ENCODE data around the gene MRM3. TPM values are rescaled to one million over a fixed set of nuclear protein-coding genes. Genes with fewer than 3 reads are reported as not detected.

Gene MRM3
- total RNA-seq, 2 experiments from 2014 or later = 29.5 to 47.1 TPM

DNA sequence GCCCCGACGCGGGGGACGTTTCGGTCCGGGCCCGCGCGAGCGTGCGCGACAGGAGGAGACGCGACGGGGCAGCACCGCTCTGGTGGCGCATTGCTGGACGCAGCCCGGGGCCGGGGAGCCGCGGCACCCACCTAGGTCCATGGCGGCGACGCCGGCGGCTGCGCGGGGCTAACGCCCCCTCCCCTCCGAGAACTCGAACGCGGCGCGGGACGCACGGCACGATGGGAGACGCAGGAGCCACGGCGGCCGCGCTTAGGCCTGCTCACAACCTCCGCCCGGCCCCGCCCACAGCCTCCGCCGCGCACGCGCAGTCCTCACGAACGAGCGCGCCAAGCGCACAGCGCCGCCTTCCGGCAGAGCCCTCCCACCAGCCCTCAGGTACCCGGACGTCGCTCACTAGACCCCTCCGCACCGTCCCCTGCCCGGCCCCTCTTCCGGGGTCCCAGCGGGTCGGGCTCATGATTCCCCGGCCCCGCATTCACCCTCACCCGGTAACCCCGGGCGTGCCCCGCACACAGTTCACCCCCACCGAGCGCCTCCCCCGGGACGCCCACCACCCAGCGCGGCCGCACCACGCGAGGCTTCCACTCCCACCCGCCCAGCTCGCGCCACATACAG lies 30.0 kb upstream of the MRM3 start, which contains the start of gene GEMIN4:
GEMIN4 (minus strand) TSS at position 263 of the 618 bp plus-strand sequence; CDS start at position 141, 122 bp downstream.
- H3K4me3 ChIP-seq (ENCODE audit: low read depth, low read length, poor library complexity, severe bottlenecking) = peak within 1 kb of the TSS; percentile 75
- BruUV-seq (replicated peaks) = no TSS peak

DNA sequence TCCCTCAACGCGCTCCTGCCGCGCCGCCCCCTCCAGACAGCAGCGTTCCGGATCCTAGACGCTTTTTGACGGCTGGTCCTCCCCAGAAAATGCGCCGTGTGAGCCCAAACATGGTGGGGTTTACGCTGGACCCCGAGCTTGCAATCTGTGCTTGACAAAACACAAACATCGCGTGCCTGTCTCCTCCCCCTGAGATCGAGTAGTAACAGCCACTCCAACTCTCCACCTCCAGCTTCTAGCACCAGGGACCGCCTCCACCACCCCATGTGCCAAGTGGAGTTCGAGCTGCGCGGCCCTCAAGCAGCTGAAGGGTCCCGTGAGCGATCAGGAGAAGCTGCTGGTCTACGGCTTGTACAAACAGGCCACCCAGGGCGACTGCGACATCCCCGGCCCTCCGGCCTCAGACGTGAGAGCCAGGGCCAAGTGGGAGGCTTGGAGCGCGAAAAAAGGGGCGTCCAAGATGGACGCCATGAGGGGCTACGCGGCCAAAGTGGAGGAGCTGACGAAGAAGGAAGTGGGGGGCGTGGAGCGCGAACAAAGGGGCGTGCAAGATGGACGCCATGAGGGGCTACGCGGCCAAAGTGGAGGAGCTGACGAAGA lies 29.4 kb upstream of the MRM3 start:
- no peak for TF ChIP-seq EZH2phosphoT487 (IDR thresholded peaks at IDR 0.05; ENCODE audit: borderline replicate concordance, low read depth, low read length)
- no peak for TF ChIP-seq CTCF (conservative IDR thresholded peaks at IDR 0.05; ENCODE audit: low read length)
- Histone ChIP-seq H3K4me2 (ENCODE audit: low read length) (peak overlapping the region; percentile 78), H3K9me2 (ENCODE audit: insufficient read depth, low read length) (no peaks in the 10 kb centered on the region), H3K4me3 (ENCODE audit: low read depth, low read length, poor library complexity, severe bottlenecking) (peak overlapping the region; percentile 75), H3K79me2 (ENCODE audit: insufficient read depth, low read depth, low read length) (peaks cover 36% of the 10 kb centered on the region), H3K36me3 (ENCODE audit: insufficient read depth, low read length) (peaks cover 52% of the 10 kb centered on the region), H3K4me1 (ENCODE audit: insufficient read depth, low read length, poor library complexity, severe bottlenecking) (peaks cover 18% of the 10 kb centered on the region), H3K27ac (ENCODE audit: low read depth, low read length, poor library complexity, severe bottlenecking) (peak overlapping the region; percentile 37), H4K20me1 (ENCODE audit: insufficient read depth, low read length) (no peaks in the 10 kb centered on the region), H2AFZ (ENCODE audit: low read length) (peak overlapping the region; percentile 86), H3K9me3 (ENCODE audit: low read length) (no peaks in the 10 kb centered on the region)
- ChIA-PET POLR2A (interaction anchor here (0.7 kb wide), 1 partner anchor 213 kb away, joined by 3 read pairs; no protein-coding TSS in a partner anchor), CTCF (ENCODE audit: unreplicated experiment) (interaction anchor here (0.6 kb wide), 1 partner anchor 13 kb away, joined by 3 read pairs; no protein-coding TSS in a partner anchor)
- DNase-seq (ENCODE audit: low spot score) = no peak
- intact Hi-C loops (cut with micrococcal nuclease; ENCODE audit: unreplicated experiment) = no loop called here
- BruUV-seq (replicated peaks) = TSS peak; percentile 83

More for the DNA sequence above, 30.0 kb upstream of the MRM3 start, which contains the start of gene GEMIN4:
- H4K20me1 ChIP-seq (ENCODE audit: insufficient read depth, low read length) = no peaks in the 10 kb centered on the region
- POLR2A ChIA-PET = interaction anchor here (0.7 kb wide), 1 partner anchor 213 kb away, joined by 3 read pairs; no protein-coding TSS in a partner anchor
- H3K36me3 ChIP-seq (ENCODE audit: insufficient read depth, low read length) = peaks cover 52% of the 10 kb centered on the region
- TF ChIP-seq CTCF (conservative IDR thresholded peaks at IDR 0.05; ENCODE audit: low read length) (peak; percentile 83), EZH2phosphoT487 (IDR thresholded peaks at IDR 0.05; ENCODE audit: borderline replicate concordance, low read depth, low read length) (no peak)
- peak within 1 kb of the TSS; percentile 57 for H3K27ac ChIP-seq (ENCODE audit: low read depth, low read length, poor library complexity, severe bottlenecking)
- DNase-seq (ENCODE audit: low spot score) = peak; percentile 95
- peaks cover 40% of the 10 kb centered on the region for H3K79me2 ChIP-seq (ENCODE audit: insufficient read depth, low read depth, low read length)
- peaks cover 18% of the 10 kb centered on the region for H3K4me1 ChIP-seq (ENCODE audit: insufficient read depth, low read length, poor library complexity, severe bottlenecking)
- peak within 1 kb of the TSS; percentile 86 for H3K4me2 ChIP-seq (ENCODE audit: low read length)
- H2AFZ ChIP-seq (ENCODE audit: low read length) = peak within 1 kb of the TSS; percentile 86
- H3K9me2 ChIP-seq (ENCODE audit: insufficient read depth, low read length) = no peaks in the 10 kb centered on the region
- intact Hi-C loops (cut with micrococcal nuclease; ENCODE audit: unreplicated experiment) = no loop called here
- H3K9me3 ChIP-seq (ENCODE audit: low read length) = no peaks in the 10 kb centered on the region
- CTCF ChIA-PET (ENCODE audit: unreplicated experiment) = interaction anchor here (0.6 kb wide), 1 partner anchor 13 kb away, joined by 3 read pairs; no protein-coding TSS in a partner anchor
